ENCODE measurements around the gene FUT6.
"Not testable (repeated sequence)": the region's sequence is repeated elsewhere in the genome, so short reads cannot be mapped to it uniquely, and the experiment has no call there.

The FUT6 gene

GRCh38 chr19:5839065-5840017 is at the start of gene FUT6:
TSS of gene FUT6 (minus strand) at chr19:5839702. CDS start at chr19:5832567, 7,135 bp downstream.
- DNase-seq = no peak

- not testable (repeated sequence) for DNase-seq
Observed at GRCh38 chr19:5884065-5884811, 44.7 kb upstream of the FUT6 start.

GRCh38 chr19:5883157-5883873 is 43.8 kb upstream of the FUT6 start:
- DNase-seq = not testable (repeated sequence)

GRCh38 chr19:5882421-5882968 is 43.0 kb upstream of the FUT6 start:
- DNase-seq = no peak

GRCh38 chr19:5881543-5882299 is 42.2 kb upstream of the FUT6 start:
- DNase-seq = no peak

- no peak for DNase-seq
Observed at GRCh38 chr19:5880604-5881078, 41.1 kb upstream of the FUT6 start.

GRCh38 chr19:5880196-5880595 is 40.7 kb upstream of the FUT6 start:
- DNase-seq = no peak

- no peak for DNase-seq
Observed at GRCh38 chr19:5877882-5878281, 38.4 kb upstream of the FUT6 start.

GRCh38 chr19:5877427-5877826 is 37.9 kb upstream of the FUT6 start:
- no peak for DNase-seq

- not testable (repeated sequence) for DNase-seq
Observed at GRCh38 chr19:5874496-5874895, 35.0 kb upstream of the FUT6 start.

GRCh38 chr19:5873617-5874199 is 34.2 kb upstream of the FUT6 start:
- DNase-seq = no peak

- no peak for DNase-seq
Observed at GRCh38 chr19:5870986-5871394, 31.5 kb upstream of the FUT6 start.

- DNase-seq = no peak
Observed at GRCh38 chr19:5867201-5868136, 28.0 kb upstream of the FUT6 start.

- DNase-seq = no peak
Observed at GRCh38 chr19:5865772-5866171, 26.3 kb upstream of the FUT6 start.

GRCh38 chr19:5864725-5865486 is 25.4 kb upstream of the FUT6 start:
- no peak for DNase-seq

GRCh38 chr19:5864013-5864720 is 24.7 kb upstream of the FUT6 start:
- no peak for DNase-seq

- no peak for DNase-seq
Observed at GRCh38 chr19:5863030-5863665, 23.6 kb upstream of the FUT6 start.
